ENCODE measurements around the gene DCC. TPM values are rescaled to one million over a fixed set of nuclear protein-coding genes. Genes with fewer than 3 reads are reported as not detected.

DCC gene
- total and polyA plus RNA-seq, 2 experiments from 2014 or later: 0.27 to 0.38 TPM

GRCh38 chr18:52822160-52822559 is 482.2 kb downstream of the DCC start:
- no peak for TF ChIP-seq CTCF (IDR thresholded peaks at IDR 0.05; ENCODE audit: low read depth, low read length)
- Histone ChIP-seq H3K4me1 (ENCODE audit: low read depth) (no peaks in the 10 kb centered on the region), H3K27me3 (peaks cover 14% of the 10 kb centered on the region), H3K36me3 (no peaks in the 10 kb centered on the region), H3K9me3 (ENCODE audit: low read depth) (no peaks in the 10 kb centered on the region), H3K27ac (no peak overlapping the region), H3K4me3 (no peak overlapping the region)
- DNase-seq (ENCODE audit: low read depth in 1 of 2, low spot score in 1 of 2): no peak

- no peaks in the 10 kb centered on the region for H3K9me3 ChIP-seq (ENCODE audit: low read depth)
- DNase-seq (ENCODE audit: low read depth in 1 of 2, low spot score in 1 of 2): no peak
- no peak for TF ChIP-seq CTCF (IDR thresholded peaks at IDR 0.05; ENCODE audit: low read depth, low read length)
- peaks cover 23% of the 10 kb centered on the region for H3K27me3 ChIP-seq
- H3K36me3 ChIP-seq: no peaks in the 10 kb centered on the region
- H3K4me1 ChIP-seq (ENCODE audit: low read depth): no peaks in the 10 kb centered on the region
- H3K4me3 ChIP-seq: no peak overlapping the region
- H3K27ac ChIP-seq: no peak overlapping the region
These were observed 484.1 kb downstream of the DCC start for GRCh38 chr18:52824126-52824525.

GRCh38 chr18:52826994-52827393 is 487.0 kb downstream of the DCC start:
- peaks cover 28% of the 10 kb centered on the region for H3K27me3 ChIP-seq
- H3K27ac ChIP-seq: no peak overlapping the region
- no peak overlapping the region for H3K4me3 ChIP-seq
- no peaks in the 10 kb centered on the region for H3K9me3 ChIP-seq (ENCODE audit: low read depth)
- no peaks in the 10 kb centered on the region for H3K36me3 ChIP-seq
- TF ChIP-seq CTCF (IDR thresholded peaks at IDR 0.05; ENCODE audit: low read depth, low read length): no peak
- no peak for DNase-seq (ENCODE audit: low read depth in 1 of 2, low spot score in 1 of 2)
- H3K4me1 ChIP-seq (ENCODE audit: low read depth): no peaks in the 10 kb centered on the region

- DNase-seq (ENCODE audit: low read depth in 1 of 2, low spot score in 1 of 2): no peak
- H3K4me3 ChIP-seq: no peak overlapping the region
- H3K9me3 ChIP-seq (ENCODE audit: low read depth): no peaks in the 10 kb centered on the region
- TF ChIP-seq CTCF (IDR thresholded peaks at IDR 0.05; ENCODE audit: low read depth, low read length): no peak
- H3K27ac ChIP-seq: no peak overlapping the region
- H3K4me1 ChIP-seq (ENCODE audit: low read depth): no peaks in the 10 kb centered on the region
- peaks cover 28% of the 10 kb centered on the region for H3K27me3 ChIP-seq
- H3K36me3 ChIP-seq: no peaks in the 10 kb centered on the region
These were observed 489.3 kb downstream of the DCC start for GRCh38 chr18:52829320-52829719.

GRCh38 chr18:52829876-52830405 is 489.9 kb downstream of the DCC start:
- DNase-seq (ENCODE audit: low read depth in 1 of 2, low spot score in 1 of 2): no peak
- peaks cover 28% of the 10 kb centered on the region for H3K27me3 ChIP-seq
- no peak overlapping the region for H3K4me3 ChIP-seq
- no peak overlapping the region for H3K27ac ChIP-seq
- H3K4me1 ChIP-seq (ENCODE audit: low read depth): no peaks in the 10 kb centered on the region
- no peak for TF ChIP-seq CTCF (IDR thresholded peaks at IDR 0.05; ENCODE audit: low read depth, low read length)
- H3K9me3 ChIP-seq (ENCODE audit: low read depth): no peaks in the 10 kb centered on the region
- H3K36me3 ChIP-seq: no peaks in the 10 kb centered on the region

GRCh38 chr18:52844323-52844722 is 504.3 kb downstream of the DCC start:
- H3K4me3 ChIP-seq: no peak overlapping the region
- H3K9me3 ChIP-seq (ENCODE audit: low read depth): no peaks in the 10 kb centered on the region
- no peak for TF ChIP-seq CTCF (IDR thresholded peaks at IDR 0.05; ENCODE audit: low read depth, low read length)

More at GRCh38 chr18:52844323-52844722, 504.3 kb downstream of the DCC start:
- H3K4me1 ChIP-seq (ENCODE audit: low read depth): no peaks in the 10 kb centered on the region
- no peak overlapping the region for H3K27ac ChIP-seq
- no peak for DNase-seq (ENCODE audit: low read depth in 1 of 2, low spot score in 1 of 2)
- no peaks in the 10 kb centered on the region for H3K36me3 ChIP-seq
- H3K27me3 ChIP-seq: no peaks in the 10 kb centered on the region
